Hepatocyte (in vitro differentiated cells): ENCODE data around the gene SHROOM3. TPM values are rescaled to one million over a fixed set of nuclear protein-coding genes. Genes with fewer than 3 reads are reported as not detected.

Experiments
- DNase-seq: peaks from one replicate; pipeline ENCODE4 v3.0.0-alpha.2; 2016; ENCODE audit warnings: low spot score
- H2AFZ ChIP-seq: fragments of 200-600 bp; sonication (generic); 2 replicates; pipeline ENCODE4 v1.6.0; 2016; ENCODE audit warnings: antibody characterized with exemption, mild to moderate bottlenecking
- H3K27ac ChIP-seq: fragments of 200-600 bp; sonication (generic); 2 replicates; pipeline ENCODE4 v1.5.1; 2016; ENCODE audit warnings: mild to moderate bottlenecking
- H3K27me3 ChIP-seq: fragments of 200-600 bp; sonication (generic); 2 replicates; pipeline ENCODE4 v1.6.1; 2016
- H3K36me3 ChIP-seq: fragments of 200-600 bp; sonication (generic); replicated peaks from 2 replicates; pipeline ENCODE4 v1.5.1; 2016; ENCODE audit warnings: low read depth; ENCODE audit not compliant: insufficient read depth
- H3K4me1 ChIP-seq: fragments of 200-600 bp; sonication (generic); 2 replicates; pipeline ENCODE4 v1.5.1; 2016; ENCODE audit warnings: mild to moderate bottlenecking, moderate library complexity; ENCODE audit not compliant: insufficient read depth
- H3K4me2 ChIP-seq: fragments of 200-600 bp; sonication (generic); 2 replicates; pipeline ENCODE4 v1.6.0; 2016
- H3K4me3 ChIP-seq: fragments of 200-600 bp; sonication (generic); 2 replicates; pipeline ENCODE4 v1.5.1; 2016; ENCODE audit warnings: mild to moderate bottlenecking
- H3K79me2 ChIP-seq: fragments of 200-600 bp; sonication (generic); 2 replicates; pipeline ENCODE4 v1.6.0; 2017; ENCODE audit warnings: mild to moderate bottlenecking
- H3K9me2 ChIP-seq: fragments of 200-600 bp; sonication (generic); replicated peaks from 2 replicates; pipeline ENCODE4 v1.6.0; 2017; ENCODE audit warnings: mild to moderate bottlenecking; ENCODE audit not compliant: insufficient read depth
- H3K9me3 ChIP-seq: fragments of 200-600 bp; sonication (generic); 2 replicates; pipeline ENCODE4 v1.5.1; 2016; ENCODE audit warnings: low read depth, mild to moderate bottlenecking
- H4K20me1 ChIP-seq: fragments of 200-600 bp; sonication (generic); 2 replicates; pipeline ENCODE4 v1.6.0; 2016; ENCODE audit warnings: mild to moderate bottlenecking; ENCODE audit not compliant: insufficient read depth, poor library complexity, severe bottlenecking
- EZH2 ChIP-seq: fragments of 200-600 bp; sonication (generic); IDR thresholded peaks from 2 replicates; pipeline ENCODE4 v1.6.1; 2016; ENCODE audit warnings: antibody characterized with exemption, mild to moderate bottlenecking, borderline replicate concordance
- EZH2phosphoT487 ChIP-seq: fragments of 200-600 bp; sonication (generic); IDR thresholded peaks from one replicate; pipeline ENCODE4 v1.6.1; 2018; ENCODE audit warnings: antibody characterized with exemption, mild to moderate bottlenecking, low read depth, moderate library complexity; ENCODE audit not compliant: unreplicated experiment, severe bottlenecking
- WGBS: methylation state at CpG from one replicate; pipeline ENCODE4 v1.1.6; 2016; ENCODE audit warnings: low lambda C conversion rate; ENCODE audit errors: missing lambda C conversion rate; 5-methylcytosine and 5-hydroxymethylcytosine counted together
- polyA plus RNA-seq: library from polyadenylated mRNA; unstranded; fragments of >200 nt; fragmentation: Nextera tagmentation; extraction: Ambion mirVana; gene quantifications from 2 replicates; pipeline ENCODE4 v1.2.1, GENCODE V29; 2016
- total RNA-seq: library from RNA; depleted of rRNA; stranded (reverse); fragments of >200 nt; gene quantifications from 2 replicates; pipeline ENCODE4 v1.2.3, GENCODE V29; 2014
- TF ChIP-seq, protein P1 (sequence below): fragments of 200-600 bp; sonication (generic); IDR thresholded peaks from 2 replicates; pipeline ENCODE4 v1.5.1; 2016; ENCODE audit warnings: antibody characterized with exemption, mild to moderate bottlenecking; ENCODE audit not compliant: poor library complexity

Gene SHROOM3
- total and polyA plus RNA-seq, 2 experiments from 2014 or later = 35.0 to 63.1 TPM

DNA sequence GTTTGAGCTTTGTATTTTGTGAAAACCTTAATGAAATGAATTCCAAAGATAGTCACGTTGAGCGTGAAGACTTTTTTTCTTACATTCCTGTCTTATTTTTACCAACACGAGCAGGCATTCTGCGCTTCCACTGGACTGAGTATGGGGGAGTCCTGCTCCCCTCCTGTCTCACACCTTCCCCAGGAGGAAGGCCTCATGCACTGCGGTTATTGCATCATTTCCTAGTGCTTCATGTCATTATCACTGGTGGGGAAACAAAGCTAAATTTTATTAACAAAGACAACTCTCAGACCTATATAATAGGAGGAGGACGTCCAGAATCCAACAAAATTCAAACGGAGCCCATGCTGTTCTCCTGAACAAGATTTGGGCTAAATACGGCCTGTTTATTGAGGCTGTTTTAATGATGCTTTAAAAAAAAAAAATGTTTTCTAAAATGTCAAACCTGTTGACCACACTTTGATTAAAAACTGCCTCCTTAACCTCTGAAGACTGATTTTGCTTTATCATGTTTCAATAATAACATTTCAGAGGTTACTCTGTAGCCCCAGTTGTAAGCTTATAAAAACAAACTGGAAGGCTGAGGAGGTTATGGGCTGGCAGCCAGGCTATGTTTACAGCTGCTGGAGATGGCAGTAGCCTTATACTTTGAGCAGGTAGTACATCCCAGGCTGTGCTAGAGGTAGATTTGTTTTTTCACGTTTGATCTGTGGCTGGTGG, 344.9 kb downstream of the SHROOM3 start:
- H3K9me3 ChIP-seq = no peaks in the 10 kb centered on the region
- no peak overlapping the region for H2AFZ ChIP-seq
- H3K9me2 ChIP-seq = no peaks in the 10 kb centered on the region
- H4K20me1 ChIP-seq = no peaks in the 10 kb centered on the region
- H3K36me3 ChIP-seq = no peaks in the 10 kb centered on the region
- no peak for DNase-seq
- H3K4me3 ChIP-seq = no peak overlapping the region
- peaks cover 2% of the 10 kb centered on the region for H3K79me2 ChIP-seq
- H3K4me2 ChIP-seq = no peak overlapping the region
- peaks cover 20% of the 10 kb centered on the region for H3K4me1 ChIP-seq
- no peaks in the 10 kb centered on the region for H3K27me3 ChIP-seq
- TF ChIP-seq EZH2 (no peak), EZH2phosphoT487 (no peak)
- TF ChIP-seq, protein P1, sequence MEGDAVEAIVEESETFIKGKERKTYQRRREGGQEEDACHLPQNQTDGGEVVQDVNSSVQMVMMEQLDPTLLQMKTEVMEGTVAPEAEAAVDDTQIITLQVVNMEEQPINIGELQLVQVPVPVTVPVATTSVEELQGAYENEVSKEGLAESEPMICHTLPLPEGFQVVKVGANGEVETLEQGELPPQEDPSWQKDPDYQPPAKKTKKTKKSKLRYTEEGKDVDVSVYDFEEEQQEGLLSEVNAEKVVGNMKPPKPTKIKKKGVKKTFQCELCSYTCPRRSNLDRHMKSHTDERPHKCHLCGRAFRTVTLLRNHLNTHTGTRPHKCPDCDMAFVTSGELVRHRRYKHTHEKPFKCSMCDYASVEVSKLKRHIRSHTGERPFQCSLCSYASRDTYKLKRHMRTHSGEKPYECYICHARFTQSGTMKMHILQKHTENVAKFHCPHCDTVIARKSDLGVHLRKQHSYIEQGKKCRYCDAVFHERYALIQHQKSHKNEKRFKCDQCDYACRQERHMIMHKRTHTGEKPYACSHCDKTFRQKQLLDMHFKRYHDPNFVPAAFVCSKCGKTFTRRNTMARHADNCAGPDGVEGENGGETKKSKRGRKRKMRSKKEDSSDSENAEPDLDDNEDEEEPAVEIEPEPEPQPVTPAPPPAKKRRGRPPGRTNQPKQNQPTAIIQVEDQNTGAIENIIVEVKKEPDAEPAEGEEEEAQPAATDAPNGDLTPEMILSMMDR = no peak
- WGBS = 79% methylated on average over 9 of the region's 9 CpGs
- no peak overlapping the region for H3K27ac ChIP-seq

DNA sequence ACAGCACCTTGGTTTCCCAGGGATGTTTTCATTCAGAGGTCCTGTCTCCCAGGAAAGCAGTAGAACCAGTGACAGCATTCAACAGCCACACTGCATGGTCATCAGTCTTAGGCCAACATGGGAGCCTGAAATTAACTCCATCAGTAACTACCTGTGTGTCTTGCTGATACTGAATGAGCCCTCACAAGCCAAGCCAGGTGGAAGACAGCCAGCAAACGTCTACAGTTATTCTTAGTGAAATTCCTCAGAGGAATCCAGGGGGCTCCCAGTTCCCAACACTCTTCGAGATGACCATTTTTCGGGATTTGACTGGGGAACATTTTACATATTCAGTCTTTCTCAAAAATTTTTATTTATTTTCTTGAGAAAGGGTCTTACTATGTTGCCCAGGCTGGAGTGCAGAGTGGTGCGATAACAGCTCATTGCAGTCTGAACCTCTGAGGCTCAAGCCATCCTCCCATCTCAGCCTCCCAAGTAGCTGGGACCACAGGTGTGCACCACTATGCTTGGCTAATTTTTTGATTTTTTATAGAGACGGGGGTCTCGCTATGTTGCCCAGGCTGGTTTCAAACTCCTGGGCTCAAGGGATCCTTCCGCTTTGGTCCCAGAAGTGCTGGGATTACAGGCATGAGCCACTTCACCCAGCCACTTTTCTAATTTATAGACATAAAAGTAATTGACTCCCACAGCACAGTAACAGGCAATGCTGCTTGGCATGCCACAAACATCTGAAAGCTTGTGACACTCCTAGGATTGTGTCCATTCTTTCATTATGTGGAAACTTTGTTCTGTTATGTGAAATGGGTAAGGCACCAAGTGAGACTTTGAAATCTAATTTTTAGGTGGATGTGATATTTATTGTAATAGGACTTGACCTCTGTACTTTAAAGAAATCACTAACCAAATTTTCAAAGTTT, 346.0 kb downstream of the SHROOM3 start:
- H3K4me1 ChIP-seq = peaks cover 20% of the 10 kb centered on the region
- DNase-seq = no peak
- no peak overlapping the region for H2AFZ ChIP-seq
- H3K36me3 ChIP-seq = no peaks in the 10 kb centered on the region
- H3K9me2 ChIP-seq = no peaks in the 10 kb centered on the region
- peak overlapping the region; percentile 75 for H3K27ac ChIP-seq
- H4K20me1 ChIP-seq = no peaks in the 10 kb centered on the region
- H3K27me3 ChIP-seq = no peaks in the 10 kb centered on the region
- WGBS = 96% methylated on average over 7 of the region's 7 CpGs
- no peak overlapping the region for H3K4me2 ChIP-seq
- peaks cover 2% of the 10 kb centered on the region for H3K79me2 ChIP-seq
- no peaks in the 10 kb centered on the region for H3K9me3 ChIP-seq
- no peak overlapping the region for H3K4me3 ChIP-seq
- TF ChIP-seq EZH2phosphoT487 = no peak
- TF ChIP-seq, protein P1 = no peak
- TF ChIP-seq EZH2 = no peak

DNA sequence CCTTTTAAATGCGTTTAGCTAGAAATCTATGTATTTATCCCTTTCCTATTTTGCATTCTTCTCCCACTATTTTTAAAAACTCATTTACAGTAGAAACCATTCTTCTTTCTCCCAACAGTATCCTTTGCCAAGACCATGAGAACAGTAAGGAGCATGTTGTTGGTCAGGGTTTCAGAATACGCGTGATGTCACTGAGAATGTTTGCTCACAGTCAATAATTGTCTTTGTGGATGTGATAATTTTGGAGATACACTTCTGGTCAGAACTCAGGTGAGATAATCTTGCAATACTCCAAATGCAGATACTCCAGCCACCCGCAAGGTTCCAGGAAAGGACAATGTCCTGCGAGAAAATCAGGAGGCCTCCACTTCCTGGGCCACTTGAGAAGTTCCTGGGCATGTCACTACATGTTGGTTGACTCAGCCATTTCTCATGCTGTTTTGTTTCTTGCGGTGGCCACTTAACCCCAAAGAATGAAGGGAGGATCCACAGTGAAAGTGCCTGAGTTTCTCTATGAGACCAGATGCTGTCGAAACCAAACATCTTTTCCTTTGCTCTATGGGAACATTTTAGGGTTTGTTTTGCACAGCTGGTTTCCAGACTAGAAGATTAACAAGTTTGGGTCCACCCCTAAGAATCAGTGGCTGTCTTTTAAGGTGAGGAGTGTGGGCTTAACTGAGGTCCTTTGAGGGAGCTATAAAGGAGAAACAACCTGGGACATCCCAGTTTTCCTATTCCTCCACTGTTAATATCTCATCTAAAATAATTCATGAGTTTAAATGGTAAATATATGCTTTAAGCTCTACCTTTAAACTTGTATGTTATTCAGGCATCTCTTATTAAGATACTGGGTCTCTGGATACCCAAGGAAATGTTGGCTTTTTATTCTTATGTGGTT, 346.9 kb downstream of the SHROOM3 start:
- Histone ChIP-seq H3K9me3 (no peaks in the 10 kb centered on the region), H4K20me1 (no peaks in the 10 kb centered on the region), H3K4me2 (peak overlapping the region; percentile 27), H3K36me3 (no peaks in the 10 kb centered on the region), H3K27me3 (no peaks in the 10 kb centered on the region), H2AFZ (no peak overlapping the region), H3K9me2 (no peaks in the 10 kb centered on the region), H3K4me3 (no peak overlapping the region), H3K4me1 (peaks cover 20% of the 10 kb centered on the region), H3K79me2 (peaks cover 2% of the 10 kb centered on the region), H3K27ac (peak overlapping the region; percentile 75)
- TF ChIP-seq, protein P1 = no peak
- TF ChIP-seq EZH2phosphoT487 = no peak
- no peak for TF ChIP-seq EZH2
- 77% methylated on average over 7 of the region's 7 CpGs for WGBS
- no peak for DNase-seq
